GM19239 (cell line): ENCODE measurements around the gene SNRPF.
A peak's percentile ranks its signal among the peaks of the same experiment; 100 is the strongest.

ENCODE experiments used
- DNase-seq: peaks from one replicate; pipeline ENCODE4 v3.0.0; 2011; ENCODE audit warnings: low spot score; ENCODE audit not compliant: insufficient read length
- FAIRE-seq: peaks from 2 replicates; lab custom pipeline; 2011; peaks lifted over from hg19 to GRCh38; lab: Jason Lieb, UNC

The SNRPF gene

DNA sequence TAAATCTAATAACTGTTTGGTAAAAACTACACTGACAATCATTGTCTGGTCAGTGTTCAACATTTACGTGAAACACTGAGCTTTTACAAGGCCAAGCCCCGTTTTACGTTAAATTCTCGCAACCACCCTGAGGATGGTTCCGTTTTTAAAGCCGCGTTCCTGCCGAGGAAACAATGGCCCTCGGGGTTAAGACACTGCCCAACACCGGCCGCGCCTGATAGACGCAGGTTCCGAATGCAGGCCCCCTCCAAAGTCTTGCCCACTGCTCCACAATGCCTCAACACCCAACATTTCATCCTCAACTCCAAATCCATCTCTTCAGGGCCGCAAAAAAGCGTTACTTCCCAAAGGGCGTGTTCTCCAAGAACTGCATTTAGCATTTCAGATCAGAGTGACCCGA is 953 bp upstream of the SNRPF start:
- FAIRE-seq (no peak), DNase-seq (no peak)

DNA sequence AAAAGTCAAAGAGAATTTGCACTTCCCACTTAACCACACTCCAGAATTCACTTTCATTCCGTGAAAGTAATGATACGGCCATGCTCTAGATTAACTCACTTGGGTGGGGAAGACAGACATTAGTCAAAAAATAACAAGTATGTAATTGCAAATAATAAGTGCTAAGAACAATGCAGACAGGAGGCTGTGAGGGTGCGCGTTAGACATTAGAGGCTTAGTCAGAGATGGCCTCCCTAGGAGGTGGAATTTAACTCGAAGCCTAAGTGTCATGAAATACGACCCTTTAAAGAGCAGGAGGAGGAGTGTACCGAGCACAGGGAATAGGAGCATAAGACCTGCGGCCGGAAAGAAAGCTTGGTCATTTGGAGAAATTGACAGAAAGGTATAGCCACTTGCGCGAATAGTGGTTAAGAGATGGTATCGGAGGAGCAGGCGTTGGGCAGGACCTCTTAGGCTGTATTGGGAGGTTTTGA is 628 bp downstream of the SNRPF start:
- peak; percentile 40 for FAIRE-seq
- no peak for DNase-seq

DNA sequence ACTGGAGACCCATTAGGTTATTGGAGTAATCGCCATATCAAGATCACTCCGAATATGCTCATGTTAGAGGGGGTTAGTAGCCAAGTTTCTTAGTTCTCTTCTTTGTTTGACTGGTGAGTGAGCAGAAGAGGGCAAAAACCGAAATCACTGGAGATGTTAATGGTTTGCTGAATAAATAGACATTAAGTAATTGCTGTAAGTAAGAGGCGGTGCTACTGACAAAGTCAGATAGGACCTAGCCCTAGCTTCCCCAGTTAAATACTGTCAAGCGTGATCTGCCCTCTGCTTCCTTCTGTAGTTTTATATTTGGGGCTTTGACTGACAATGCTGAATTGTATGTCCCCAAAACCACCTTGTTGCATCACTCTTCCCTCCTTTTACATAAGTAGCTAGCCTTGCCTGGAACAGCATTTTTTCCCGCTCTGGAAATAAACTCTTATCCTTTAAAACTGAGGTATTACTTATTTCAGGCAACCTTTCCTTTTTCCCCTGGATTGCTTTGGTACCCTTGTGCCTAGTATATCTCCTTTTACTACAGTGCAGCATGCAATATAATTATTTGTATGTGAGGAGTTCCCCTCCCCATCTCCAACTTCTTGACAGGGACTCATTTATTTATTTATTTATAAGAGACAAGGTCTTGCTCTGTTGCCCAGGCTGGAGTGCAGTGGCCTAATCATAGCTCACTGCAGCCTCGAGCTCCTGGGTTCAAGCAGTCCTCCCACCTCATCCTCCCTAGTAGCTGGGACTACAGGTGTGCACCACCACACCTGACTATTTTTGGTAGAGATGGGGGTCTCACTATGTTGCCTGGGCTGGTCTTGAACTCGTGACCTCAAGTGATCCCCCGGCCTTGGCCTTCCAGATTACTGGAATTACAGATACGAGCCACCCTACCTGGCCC is 1.4 kb downstream of the SNRPF start:
- FAIRE-seq, result no peak

DNA sequence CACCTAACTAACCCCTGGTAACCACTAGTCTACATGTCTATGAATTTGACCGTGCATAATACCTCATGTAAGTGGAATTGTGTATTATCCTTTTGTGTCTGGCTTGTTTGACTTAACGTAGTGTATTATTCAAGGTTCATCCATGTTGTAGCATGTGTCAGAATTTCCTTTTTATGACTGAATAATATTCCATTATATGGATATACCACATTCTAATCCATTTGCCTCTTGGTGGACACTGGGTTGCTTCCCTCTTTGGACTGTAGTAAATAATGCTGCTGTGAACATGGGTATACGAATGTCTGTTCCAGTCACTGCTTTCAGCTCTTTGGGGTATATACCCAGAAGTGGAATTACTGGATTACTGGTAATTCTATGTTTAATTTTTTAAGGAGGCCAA is 3.3 kb downstream of the SNRPF start:
- DNase-seq (no peak), FAIRE-seq (no peak)

More for the DNA sequence above, 1.4 kb downstream of the SNRPF start:
- no peak for DNase-seq

- DNase-seq, result no peak
- no peak for FAIRE-seq
These were observed 4.6 kb downstream of the SNRPF start for GRCh38 chr12:95863337-95863736.

GRCh38 chr12:95870897-95871296 is 12.1 kb downstream of the SNRPF start:
- FAIRE-seq, result no peak
- DNase-seq, result no peak

DNA sequence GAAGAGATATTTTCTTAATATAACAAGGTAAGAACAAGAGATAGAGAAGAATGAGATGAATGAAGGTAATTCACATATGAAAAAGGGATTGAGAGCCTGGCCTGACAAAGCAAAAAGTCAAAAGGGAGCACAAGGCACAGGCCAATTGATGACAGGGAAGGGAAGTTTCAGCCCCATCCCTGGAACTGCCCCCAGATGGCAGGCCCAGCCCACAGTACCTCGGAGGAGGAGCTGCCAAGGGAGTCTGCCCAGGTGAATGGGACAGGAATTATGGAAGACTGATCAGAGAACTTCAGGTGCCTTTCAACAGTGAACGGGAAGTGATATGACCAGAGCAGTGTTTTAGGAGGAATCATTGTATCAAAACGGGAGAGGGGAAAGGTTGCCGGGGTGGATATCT is 15.7 kb downstream of the SNRPF start:
- FAIRE-seq, result no peak

GRCh38 chr12:95877622-95878021 is 18.9 kb downstream of the SNRPF start:
- DNase-seq, result no peak
- FAIRE-seq, result no peak

More for the DNA sequence above, 15.7 kb downstream of the SNRPF start:
- no peak for DNase-seq

DNA sequence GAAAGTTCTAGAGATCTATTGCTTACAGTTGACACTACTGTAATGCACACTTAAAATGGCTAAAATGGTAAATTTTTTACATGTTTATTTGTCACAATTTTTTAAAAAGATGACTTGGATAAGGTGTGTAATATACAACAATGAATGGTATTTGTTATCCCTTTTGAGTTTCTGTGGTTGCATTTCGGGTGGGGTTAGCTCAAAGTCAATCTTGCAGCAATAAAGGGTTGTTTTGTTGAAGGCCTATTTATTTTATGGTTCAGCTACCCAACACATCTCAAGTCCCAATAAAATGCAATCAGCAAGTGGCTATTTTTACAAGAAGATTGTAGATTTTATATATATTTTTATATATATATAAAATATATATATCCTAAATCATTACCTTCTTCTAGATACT is 22.1 kb downstream of the SNRPF start:
- no peak for FAIRE-seq
- DNase-seq, result no peak

DNA sequence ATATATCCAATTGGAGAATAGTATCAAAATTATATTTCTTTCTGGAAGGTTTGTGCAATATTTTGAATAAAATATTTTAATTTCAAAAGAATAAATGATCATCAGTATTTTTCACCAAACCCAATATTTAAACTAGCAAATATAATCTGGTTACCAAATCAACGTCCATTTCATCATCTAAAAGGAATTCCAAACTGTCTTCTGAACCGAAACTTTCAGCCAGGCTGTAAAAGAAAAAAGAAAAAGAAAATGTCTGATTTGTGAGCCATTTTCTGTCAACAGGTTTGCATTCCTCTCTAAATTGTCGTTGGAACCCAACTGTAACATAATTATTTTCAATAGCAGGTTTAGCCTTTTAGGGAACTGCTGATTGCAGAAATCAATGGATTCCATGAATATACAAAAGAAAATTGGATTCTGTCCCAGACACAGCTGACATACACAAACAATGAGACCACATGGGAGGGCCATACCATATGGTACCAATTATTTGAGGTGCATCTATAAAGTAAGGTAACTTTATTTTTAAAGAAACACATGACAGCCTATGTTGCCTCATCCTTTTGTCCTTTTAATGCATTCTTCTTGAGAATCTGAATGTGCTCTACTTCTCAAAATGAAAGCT is 22.7 kb downstream of the SNRPF start:
- FAIRE-seq (no peak), DNase-seq (no peak)

- no peak for FAIRE-seq
- no peak for DNase-seq
These were observed 23.3 kb downstream of the SNRPF start for GRCh38 chr12:95882080-95882479.

- DNase-seq, result no peak
- no peak for FAIRE-seq
These were observed 24.1 kb downstream of the SNRPF start for GRCh38 chr12:95882873-95883272.

- FAIRE-seq, result no peak
- no peak for DNase-seq
These were observed 26.2 kb downstream of the SNRPF start for GRCh38 chr12:95884998-95885397.

- FAIRE-seq (no peak), DNase-seq (no peak)
These were observed 28.6 kb downstream of the SNRPF start for GRCh38 chr12:95887311-95887710.

- FAIRE-seq (no peak), DNase-seq (no peak)
These were observed 32.2 kb downstream of the SNRPF start for GRCh38 chr12:95890958-95891357.

DNA sequence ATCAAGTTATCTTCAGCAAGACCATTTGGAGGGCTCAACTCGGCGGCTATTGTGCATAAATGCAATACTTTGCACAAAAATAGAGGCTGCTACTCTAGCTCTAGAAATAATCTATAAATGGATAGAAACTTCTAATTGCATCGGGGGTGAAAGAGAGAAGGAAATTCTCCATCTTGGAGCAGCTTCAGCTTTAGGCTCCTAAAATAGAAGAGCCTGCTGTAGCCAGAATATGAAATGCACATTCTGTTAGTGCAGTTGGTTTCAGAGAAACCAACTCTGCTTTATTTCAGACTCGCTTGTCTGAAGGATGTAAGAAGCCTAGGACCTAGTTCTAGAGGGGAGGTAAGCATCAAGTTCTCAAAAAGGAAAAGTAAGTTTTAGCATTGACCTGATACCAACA is 38.1 kb downstream of the SNRPF start:
- DNase-seq (no peak), FAIRE-seq (no peak)

GRCh38 chr12:95898081-95898480 is 39.3 kb downstream of the SNRPF start:
- FAIRE-seq (no peak), DNase-seq (no peak)

- FAIRE-seq (no peak), DNase-seq (no peak)
These were observed 49.8 kb downstream of the SNRPF start for GRCh38 chr12:95908573-95908972.

DNA sequence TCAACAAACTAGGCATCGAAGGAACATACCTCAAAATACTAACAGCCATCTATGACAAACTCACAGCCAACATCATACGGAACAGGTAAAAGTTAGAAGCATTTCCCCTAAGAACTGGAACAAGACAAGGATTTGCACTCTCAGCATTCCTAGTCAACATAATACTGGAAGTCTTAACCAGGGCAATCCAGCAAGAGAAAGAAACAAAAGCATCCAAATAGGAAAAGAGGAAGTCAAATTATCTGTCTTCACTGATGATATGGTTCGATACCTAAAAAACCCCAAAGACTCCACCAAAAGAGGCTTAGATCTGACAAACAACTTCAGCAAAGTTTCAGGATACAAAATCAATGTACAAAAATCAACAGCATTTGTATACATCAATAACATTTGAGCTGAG is 51.1 kb downstream of the SNRPF start:
- DNase-seq (no peak), FAIRE-seq (no peak)
